Cerebellar nuclear complex (tissue), 1 donor: ENCODE results near the gene TBCB.
A peak's percentile ranks its signal among the peaks of the same experiment; 100 is the strongest.

Source experiments
- DNase-seq, 2 experiments: peaks; one replicate each; lab custom pipeline; 2025; lab: John Stamatoyannopoulos, UW

Gene TBCB

GRCh38 chr19:36136964-36137686 is 21.9 kb downstream of the TBCB start:
- peak in 1 of 2 experiments; percentile 27 for DNase-seq

GRCh38 chr19:36139120-36139472 is 23.8 kb downstream of the TBCB start:
- DNase-seq: no peak

DNA sequence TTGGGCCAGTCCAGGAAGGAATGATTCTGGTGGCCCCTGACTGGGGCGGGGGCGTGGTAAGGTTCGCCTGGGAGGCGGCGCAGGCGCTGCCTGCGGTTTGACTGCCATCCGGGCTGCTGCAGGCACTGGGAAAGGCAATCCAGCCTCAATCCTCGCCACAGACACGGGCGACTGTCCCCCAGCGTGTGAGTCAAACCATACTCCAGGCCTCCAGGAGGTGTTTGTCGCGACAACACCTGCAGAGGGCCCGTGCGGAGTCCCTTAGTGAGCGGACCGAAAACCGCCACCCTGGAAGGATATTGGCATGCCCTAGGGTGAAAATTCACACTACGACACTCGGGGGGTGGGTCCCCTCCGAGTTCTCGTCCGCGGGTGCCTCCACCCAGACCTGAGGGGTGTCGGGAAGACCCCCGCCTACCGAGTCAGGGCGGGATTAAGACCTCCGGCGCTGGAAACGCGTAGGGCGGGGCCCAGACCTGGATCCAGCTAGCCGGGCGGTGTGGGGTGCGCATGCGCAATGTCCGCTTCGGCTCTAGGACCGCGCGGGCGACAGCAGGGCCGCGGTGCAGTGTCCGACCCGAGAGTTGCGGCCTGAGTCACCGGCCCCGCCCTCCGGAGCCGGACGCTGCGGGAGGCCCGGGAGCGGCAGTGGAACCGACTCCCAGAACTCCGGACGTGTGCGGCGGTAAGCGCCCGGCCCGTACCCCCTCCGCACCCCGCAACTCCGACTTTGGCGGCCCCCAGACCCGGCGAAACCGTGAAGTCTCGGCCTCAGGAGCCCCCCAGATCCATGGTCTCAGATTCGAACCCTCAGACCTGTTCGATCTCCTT is 24.4 kb downstream of the TBCB start, which contains the start of gene CAPNS1:
Gene CAPNS1 (plus strand): TSS at position 594 of the 831 bp plus-strand sequence. CDS start 946 bp downstream, outside the sequence.
- peak in 1 of 2 experiments; percentile 81 for DNase-seq

GRCh38 chr19:36140304-36141038 is 25.2 kb downstream of the TBCB start:
- no peak for DNase-seq

DNA sequence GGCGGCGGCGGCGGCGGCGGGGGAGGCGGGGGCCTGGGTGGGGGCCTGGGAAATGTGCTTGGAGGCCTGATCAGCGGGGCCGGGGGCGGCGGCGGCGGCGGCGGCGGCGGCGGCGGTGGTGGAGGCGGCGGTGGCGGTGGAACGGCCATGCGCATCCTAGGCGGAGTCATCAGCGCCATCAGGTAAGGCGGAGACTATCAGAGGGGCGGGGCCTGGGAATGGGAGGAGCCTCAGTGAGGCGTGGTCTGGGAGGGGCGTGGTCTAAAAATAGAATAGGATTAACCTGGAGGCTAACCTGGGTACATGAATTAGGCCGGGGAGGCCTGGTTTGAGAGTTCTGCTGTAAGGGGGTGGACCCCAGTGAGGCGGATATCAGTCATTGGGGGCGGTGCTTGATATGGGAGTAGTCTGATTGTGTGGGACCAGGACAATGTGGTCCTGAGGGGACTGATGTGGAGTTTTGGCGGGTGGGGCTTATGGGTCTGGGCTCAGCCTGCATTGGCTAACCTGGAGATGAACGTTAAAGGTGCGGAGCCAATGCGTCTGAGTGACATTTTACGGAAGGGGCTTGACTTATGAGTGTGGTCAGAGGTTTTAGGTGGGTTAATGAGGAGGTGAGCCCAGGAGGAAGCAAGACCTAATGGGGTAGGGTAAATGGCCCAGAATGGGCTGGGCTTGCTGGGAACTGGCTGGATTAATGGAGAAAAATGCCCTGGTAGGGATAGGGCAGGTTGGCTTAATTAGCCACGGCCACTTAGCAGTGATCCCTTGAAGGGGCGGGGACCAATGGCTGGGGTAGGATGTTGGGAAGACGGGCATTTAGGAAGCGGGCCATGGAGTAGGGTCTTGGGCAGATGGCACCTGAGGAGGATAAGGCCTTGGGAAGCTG is 26.0 kb downstream of the TBCB start:
- DNase-seq: peak; percentile 8 to 59

- no peak for DNase-seq
These were observed 26.8 kb downstream of the TBCB start for GRCh38 chr19:36142046-36142445.

DNA sequence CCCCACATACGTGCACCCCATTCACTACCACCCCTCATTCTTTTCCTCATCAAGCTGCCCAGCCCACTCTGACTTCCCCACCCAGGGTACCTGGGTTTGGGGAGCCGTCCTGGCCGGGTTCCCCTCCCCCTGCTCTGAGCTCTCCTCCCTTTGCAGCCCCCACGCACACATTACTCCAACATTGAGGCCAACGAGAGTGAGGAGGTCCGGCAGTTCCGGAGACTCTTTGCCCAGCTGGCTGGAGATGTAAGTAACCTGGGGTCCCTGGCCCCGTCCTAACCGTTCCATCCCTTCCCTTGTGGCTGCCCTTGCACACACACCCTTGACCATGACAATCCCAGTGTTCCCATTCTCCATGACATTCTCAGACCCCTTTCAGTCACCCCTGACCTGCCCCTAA is 27.2 kb downstream of the TBCB start:
- no peak for DNase-seq

DNA sequence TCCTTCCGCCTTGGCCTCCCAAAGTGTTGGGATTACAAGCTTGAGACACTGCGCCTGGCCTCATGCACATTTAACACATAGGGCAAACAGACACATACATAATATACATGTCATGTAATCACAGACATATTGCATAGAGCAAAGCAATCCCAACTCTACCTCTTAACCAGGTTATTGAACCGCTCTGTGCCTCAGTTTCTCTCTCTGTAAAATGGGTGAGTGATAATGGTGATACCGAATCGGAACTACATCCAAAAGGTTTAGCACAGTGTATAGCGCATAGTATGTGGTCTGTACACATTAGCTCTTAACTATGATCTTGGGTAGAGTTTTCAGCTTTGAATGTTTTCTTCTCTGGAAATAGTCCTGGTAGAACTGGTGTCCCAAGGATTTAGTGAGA is 29.4 kb downstream of the TBCB start:
- DNase-seq: no peak

DNA sequence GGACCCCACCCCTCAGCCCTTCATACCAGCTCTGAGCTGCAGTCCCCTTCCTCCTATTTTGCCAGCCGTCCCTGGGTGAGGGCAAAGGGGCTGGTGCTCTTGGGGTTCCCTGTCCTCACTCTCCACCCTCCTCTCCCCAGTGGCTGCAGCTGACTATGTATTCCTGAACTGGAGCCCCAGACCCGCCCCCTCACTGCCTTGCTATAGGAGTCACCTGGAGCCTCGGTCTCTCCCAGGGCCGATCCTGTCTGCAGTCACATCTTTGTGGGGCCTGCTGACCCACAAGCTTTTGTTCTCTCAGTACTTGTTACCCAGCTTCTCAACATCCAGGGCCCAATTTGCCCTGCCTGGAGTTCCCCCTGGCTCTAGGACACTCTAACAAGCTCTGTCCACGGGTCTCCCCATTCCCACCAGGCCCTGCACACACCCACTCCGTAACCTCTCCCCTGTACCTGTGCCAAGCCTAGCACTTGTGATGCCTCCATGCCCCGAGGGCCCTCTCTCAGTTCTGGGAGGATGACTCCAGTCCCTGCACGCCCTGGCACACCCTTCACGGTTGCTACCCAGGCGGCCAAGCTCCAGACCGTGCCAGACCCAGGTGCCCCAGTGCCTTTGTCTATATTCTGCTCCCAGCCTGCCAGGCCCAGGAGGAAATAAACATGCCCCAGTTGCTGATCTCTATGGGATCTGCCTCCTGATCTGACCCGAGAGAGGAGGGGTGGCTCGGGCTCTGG is 34.6 kb downstream of the TBCB start:
- no peak for DNase-seq

DNA sequence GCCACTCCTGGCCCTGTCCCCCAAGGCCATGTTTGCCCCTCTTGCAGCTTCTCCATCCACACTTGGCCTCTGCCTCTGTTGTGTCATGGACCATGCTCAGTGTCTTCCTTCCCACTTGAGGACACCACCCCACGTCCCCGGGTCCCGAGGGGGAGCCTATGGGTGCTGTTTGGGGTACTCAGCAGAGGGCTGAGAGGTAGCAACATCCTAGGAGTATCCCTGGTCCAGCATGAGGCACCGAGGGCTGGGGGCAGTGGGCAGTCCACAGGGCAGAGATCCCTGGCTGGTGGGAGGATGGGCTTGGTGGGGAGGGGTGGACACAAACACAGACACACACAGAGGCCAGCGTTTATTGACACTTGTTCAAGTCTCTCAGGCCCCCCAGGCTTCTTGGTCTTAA is 35.3 kb downstream of the TBCB start:
- DNase-seq: no peak

- no peak for DNase-seq
These were observed 36.1 kb downstream of the TBCB start for GRCh38 chr19:36151144-36152018.

DNA sequence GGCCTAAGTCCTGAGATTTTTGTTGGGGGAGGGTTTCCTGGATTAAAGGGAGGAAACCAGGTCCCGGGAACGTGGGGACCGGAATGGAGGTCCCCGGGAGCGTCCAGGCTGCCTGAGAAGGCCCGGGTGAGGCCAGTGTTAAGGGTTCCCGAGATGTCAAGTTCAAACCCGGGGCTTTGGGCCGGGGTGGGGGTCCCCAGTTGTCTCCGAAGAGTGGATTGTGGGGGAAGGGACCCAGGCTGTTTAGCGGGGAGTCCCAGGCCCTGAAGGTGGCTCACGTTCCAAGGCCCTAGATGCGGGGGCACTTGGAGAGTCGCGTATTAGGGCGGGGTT is 36.7 kb downstream of the TBCB start:
- no peak for DNase-seq

GRCh38 chr19:36152352-36153091 is 37.3 kb downstream of the TBCB start, which contains the start of gene COX7A1:
TSS of gene COX7A1 (minus strand) at chr19:36152447. CDS start at chr19:36152407, 40 bp downstream.
- peak in 1 of 2 experiments; percentile 31 for DNase-seq

DNA sequence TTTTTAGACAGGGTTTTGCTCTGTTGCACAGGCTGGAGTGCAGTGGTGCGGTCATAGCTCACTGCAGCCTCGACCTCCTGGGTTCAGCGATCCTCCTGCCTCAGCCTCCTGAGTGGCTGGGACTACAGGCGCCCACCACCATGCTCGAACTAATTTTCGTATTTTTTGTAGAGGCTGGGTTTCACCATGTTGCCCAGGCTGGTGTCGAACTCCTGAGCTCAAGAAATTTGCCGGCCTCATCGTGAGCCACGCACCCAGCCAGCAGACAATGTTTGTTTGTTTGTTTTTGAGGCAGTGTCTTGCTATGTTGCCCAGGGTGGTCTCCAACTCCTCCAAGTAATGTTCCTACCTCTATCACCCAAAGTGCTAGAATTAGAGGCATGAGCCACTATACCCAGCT is 37.9 kb downstream of the TBCB start:
- DNase-seq: no peak

DNA sequence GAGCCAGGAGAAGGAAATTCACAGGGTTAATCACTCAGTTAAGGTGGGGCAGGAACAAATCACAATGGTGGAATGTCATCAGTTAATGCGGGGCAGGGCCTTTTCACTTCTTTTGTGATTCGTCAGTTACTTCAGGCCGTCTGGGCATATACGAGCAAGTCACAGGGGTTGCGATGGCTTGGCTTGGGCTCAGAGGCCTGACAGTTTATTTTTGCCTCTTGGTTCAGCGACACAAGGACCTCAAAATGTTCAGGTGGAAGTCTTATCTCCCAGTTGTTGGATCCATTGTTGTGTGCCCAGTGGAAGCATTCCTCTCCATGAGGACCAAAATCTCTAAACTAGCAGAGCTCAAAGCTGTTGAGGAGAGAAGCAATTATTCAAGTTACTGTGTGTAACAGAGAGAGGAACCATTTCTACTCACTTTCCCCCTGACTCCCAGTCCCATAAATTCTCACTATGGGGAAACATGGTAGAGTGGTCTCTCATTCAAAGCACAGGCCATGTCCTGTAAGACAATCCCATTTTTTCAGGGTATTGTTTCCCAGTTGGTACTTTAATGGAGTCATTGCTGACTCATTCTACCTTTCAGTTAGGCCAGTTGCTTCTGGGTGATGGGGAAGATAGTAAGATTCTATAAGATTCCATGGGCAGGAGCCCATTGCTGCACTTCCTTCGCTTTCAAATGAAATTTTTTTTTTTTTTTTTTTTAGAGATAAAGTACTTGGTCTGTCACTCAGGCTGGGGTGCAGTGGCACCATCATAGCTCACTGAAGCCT is 45.7 kb downstream of the TBCB start:
- no peak for DNase-seq

DNA sequence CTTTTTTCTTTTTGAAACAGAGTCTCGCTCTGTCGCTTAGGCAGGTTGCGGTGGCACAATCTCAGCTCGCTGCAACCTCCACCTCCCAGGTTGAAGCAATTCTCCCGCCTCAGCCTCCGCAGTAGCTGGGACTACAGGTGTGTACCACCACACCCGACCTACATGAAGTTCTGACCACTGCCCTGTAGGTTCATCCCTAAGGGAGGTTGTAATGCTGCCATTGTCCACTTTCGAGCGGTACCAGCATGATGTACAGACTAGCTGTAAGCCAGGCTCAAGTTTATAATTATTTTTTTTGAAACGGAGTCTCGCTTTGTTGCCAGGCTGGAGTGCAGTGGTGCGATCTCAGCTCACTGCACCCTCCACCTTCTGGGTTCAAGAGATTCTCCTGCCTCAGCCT is 48.5 kb downstream of the TBCB start:
- DNase-seq: no peak

GRCh38 chr19:36169084-36169760 is 54.0 kb downstream of the TBCB start:
- DNase-seq: no peak

DNA sequence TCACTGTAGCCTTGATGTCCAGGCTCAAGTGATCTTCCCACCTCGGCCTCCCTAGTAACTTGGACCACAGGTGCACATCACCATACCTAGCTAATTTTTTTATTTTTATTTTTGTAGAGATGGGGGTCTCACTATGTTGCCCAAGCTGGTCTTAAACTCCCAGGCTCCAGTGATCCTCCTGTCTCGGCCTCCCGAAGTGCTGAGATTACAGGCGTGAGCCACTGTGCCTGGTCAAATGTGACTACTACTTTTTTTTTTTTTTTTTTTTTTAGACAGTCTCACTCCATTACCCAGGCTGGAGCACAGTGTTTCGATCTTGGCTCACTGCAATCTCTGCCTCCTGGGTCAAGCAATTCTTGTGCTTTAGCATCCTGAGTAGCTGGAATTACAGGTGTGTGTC is 57.6 kb downstream of the TBCB start:
- no peak for DNase-seq
